PC-9 (cell line): ENCODE measurements around the gene GPHA2. TPM values are rescaled to one million over a fixed set of nuclear protein-coding genes. Genes with fewer than 3 reads are reported as not detected.

Experiments
- BruUV-seq: library from RNA; stranded (reverse); fragments of 400-500 nt; replicated peaks from 2 replicates; lab custom pipeline; 2021; lab: Mats Ljungman, UMichigan
- CTCF ChIA-PET: fragments of 300-600 bp; sonication (Branson Sonifier 250); formaldehyde crosslinking; loops from one replicate; lab custom pipeline; 2022; ENCODE audit warnings: antibody characterized with exemption; lab: Charles Lee
- POLR2A ChIA-PET: fragments of 300-600 bp; sonication (Branson Sonifier 250); formaldehyde crosslinking; loops from one replicate; lab custom pipeline; 2022; ENCODE audit warnings: antibody characterized with exemption; ENCODE audit not compliant: unreplicated experiment; lab: Charles Lee
- DNase-seq, 2 experiments: peaks; one replicate each; pipeline versions ENCODE4 v3.0.0 to v3.0.0-alpha.2; 2015 to 2022; ENCODE audit warnings: mixed read lengths in 1 of 2
- H2AFZ ChIP-seq: fragments of 200-600 bp; sonication (generic); 2 replicates; pipeline ENCODE4 v1.8.1; 2017; ENCODE audit warnings: antibody characterized with exemption
- H3F3A ChIP-seq: fragments of 200-600 bp; sonication (generic); 2 replicates; pipeline ENCODE4 v1.8.1; 2017; ENCODE audit warnings: antibody characterized with exemption, mild to moderate bottlenecking, low read depth; ENCODE audit not compliant: insufficient read depth
- H3K27ac ChIP-seq: fragments of 200-600 bp; sonication (generic); 2 replicates; pipeline ENCODE4 v1.6.1; 2016; ENCODE audit warnings: mixed run types
- H3K27me3 ChIP-seq: fragments of 200-600 bp; sonication (generic); 2 replicates; pipeline ENCODE4 v1.6.1; 2016; ENCODE audit warnings: low read depth, mixed run types; ENCODE audit not compliant: insufficient read depth
- H3K36me3 ChIP-seq: fragments of 200-600 bp; sonication (generic); 2 replicates; pipeline ENCODE4 v1.6.1; 2016; ENCODE audit warnings: low read depth, mixed run types
- H3K4me1 ChIP-seq: fragments of 200-600 bp; sonication (generic); replicated peaks from 2 replicates; pipeline ENCODE4 v1.6.1; 2016; ENCODE audit warnings: mixed run types; ENCODE audit not compliant: insufficient read depth
- H3K4me2 ChIP-seq: fragments of 200-600 bp; sonication (generic); 2 replicates; pipeline ENCODE4 v1.6.1; 2017; ENCODE audit warnings: mixed run types
- H3K4me3 ChIP-seq: fragments of 200-600 bp; sonication (generic); 2 replicates; pipeline ENCODE4 v1.6.1; 2016; ENCODE audit warnings: mixed run types
- H3K79me2 ChIP-seq: fragments of 200-600 bp; sonication (generic); 2 replicates; pipeline ENCODE4 v1.6.1; 2017; ENCODE audit warnings: low read depth, mixed run types
- H3K9me2 ChIP-seq: fragments of 200-600 bp; sonication (generic); 2 replicates; pipeline ENCODE4 v1.8.1; 2017; ENCODE audit warnings: mild to moderate bottlenecking; ENCODE audit not compliant: insufficient read depth
- H3K9me3 ChIP-seq: fragments of 200-600 bp; sonication (generic); 2 replicates; pipeline ENCODE4 v1.8.1; 2016; ENCODE audit warnings: low read depth; ENCODE audit not compliant: insufficient read depth
- H4K20me1 ChIP-seq: fragments of 200-600 bp; sonication (generic); 2 replicates; pipeline ENCODE4 v1.8.1; 2017; ENCODE audit not compliant: insufficient read depth
- EZH2 ChIP-seq: fragments of 200-600 bp; sonication (generic); IDR thresholded peaks from 2 replicates; pipeline ENCODE4 v1.8.0; 2017; ENCODE audit warnings: antibody characterized with exemption, low read depth
- intact Hi-C: fragments of 100-400 bp; cut with micrococcal nuclease; formaldehyde crosslinking; loops from one replicate; pipeline ENCODE4 v1.10.0; 2022; ENCODE audit not compliant: unreplicated experiment
- total RNA-seq: library from RNA; stranded (reverse); gene quantifications from 2 replicates; pipeline ENCODE4 v1.2.3, GENCODE V29; 2021
- TF ChIP-seq, protein P1 (sequence below): fragments of 200-600 bp; sonication (generic); conservative IDR thresholded peaks from 2 replicates; pipeline ENCODE4 v1.6.1; 2017; ENCODE audit warnings: mixed run types, antibody characterized with exemption, mild to moderate bottlenecking, moderate library complexity

The GPHA2 gene
- total RNA-seq, 1 experiment from 2014 or later: 1.0 TPM

DNA sequence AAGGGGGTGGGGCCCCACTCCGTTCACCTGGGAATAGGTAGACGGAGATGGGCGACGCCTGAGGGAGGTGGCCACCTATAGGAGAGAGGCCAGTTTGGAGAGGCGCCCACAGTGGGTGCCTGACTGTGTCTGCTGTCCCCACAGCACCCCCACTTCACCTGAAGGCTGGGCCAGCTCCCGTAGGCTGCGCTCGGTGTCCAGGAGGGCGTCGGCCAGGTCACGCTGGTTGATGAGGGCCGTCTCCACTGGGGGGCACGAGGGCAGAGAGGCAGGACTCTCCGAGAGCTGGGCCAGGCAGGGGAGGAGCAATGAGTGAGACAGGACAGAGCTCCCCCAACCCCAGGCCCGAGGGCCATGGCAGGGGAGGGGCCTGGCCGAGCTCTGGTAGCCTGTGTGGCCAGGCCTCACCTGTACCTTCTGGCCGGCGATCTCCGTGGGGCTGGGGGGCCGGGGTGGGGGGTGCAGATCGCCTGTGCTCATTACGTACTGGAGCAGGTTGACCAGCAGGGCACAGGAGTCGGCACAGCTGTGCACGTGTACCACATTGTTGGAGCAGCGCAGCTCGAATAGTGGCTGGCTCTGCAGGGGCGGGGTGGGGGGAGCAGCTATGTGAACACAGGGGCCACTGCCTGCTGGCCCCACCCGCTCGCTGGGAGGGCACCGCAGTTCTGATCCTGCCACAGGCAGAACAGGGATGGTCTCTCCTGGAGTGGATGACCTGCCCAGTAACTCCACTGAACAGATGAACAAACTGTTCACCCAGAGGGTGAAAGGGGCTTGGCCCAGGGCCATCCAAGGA is 33.4 kb downstream of the GPHA2 start:
- Histone ChIP-seq H4K20me1 (no peaks in the 10 kb centered on the region; the same call in 1 of the 2 replicates), H3K36me3 (peaks cover 10% of the 10 kb centered on the region; the same call in 1 of the 2 replicates), H3K4me2 (no peak overlapping the region), H3K9me2 (no peaks in the 10 kb centered on the region), H2AFZ (no peak overlapping the region), H3K4me3 (no peak overlapping the region), H3K27ac (no peak overlapping the region), H3K9me3 (no peaks in the 10 kb centered on the region), H3K79me2 (no peaks in the 10 kb centered on the region), H3F3A (peaks cover 6% of the 10 kb centered on the region; the same call in 1 of the 2 replicates), H3K27me3 (no peaks in the 10 kb centered on the region), H3K4me1 (no peaks in the 10 kb centered on the region)
- no peak for DNase-seq
- BruUV-seq: no TSS peak
- intact Hi-C loops: no loop called here
- CTCF ChIA-PET: no interaction called here
- POLR2A ChIA-PET: no interaction called here
- TF ChIP-seq, protein P1, sequence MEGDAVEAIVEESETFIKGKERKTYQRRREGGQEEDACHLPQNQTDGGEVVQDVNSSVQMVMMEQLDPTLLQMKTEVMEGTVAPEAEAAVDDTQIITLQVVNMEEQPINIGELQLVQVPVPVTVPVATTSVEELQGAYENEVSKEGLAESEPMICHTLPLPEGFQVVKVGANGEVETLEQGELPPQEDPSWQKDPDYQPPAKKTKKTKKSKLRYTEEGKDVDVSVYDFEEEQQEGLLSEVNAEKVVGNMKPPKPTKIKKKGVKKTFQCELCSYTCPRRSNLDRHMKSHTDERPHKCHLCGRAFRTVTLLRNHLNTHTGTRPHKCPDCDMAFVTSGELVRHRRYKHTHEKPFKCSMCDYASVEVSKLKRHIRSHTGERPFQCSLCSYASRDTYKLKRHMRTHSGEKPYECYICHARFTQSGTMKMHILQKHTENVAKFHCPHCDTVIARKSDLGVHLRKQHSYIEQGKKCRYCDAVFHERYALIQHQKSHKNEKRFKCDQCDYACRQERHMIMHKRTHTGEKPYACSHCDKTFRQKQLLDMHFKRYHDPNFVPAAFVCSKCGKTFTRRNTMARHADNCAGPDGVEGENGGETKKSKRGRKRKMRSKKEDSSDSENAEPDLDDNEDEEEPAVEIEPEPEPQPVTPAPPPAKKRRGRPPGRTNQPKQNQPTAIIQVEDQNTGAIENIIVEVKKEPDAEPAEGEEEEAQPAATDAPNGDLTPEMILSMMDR: no peak
- TF ChIP-seq EZH2: no peak

DNA sequence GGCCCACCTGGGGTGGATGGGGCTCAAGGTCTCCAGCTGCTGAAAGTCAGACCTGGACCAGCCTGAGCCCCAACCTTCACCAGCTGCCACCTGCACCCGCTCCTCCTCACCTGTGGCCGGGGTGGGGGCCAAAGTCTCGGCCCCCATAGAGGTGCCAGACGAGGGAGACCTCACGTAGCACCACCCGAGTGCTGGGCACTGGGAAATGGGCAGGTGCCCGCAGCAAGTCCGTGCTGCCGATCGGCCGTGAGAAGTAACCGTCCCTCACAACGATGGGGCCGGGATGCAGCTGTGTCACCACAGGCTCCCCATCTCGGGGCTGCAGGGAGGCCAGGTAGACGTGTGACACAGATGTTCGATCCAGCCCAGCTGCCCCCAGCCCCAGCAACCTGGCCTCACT is 34.9 kb downstream of the GPHA2 start:
- CTCF ChIA-PET: no interaction called here
- Histone ChIP-seq H3K36me3 (peaks cover 10% of the 10 kb centered on the region; the same call in 1 of the 2 replicates), H3F3A (peaks cover 12% of the 10 kb centered on the region; the same call in 1 of the 2 replicates), H3K79me2 (no peaks in the 10 kb centered on the region), H3K4me2 (no peak overlapping the region), H2AFZ (no peak overlapping the region), H3K4me3 (no peak overlapping the region), H4K20me1 (peaks cover 4% of the 10 kb centered on the region; the same call in 1 of the 2 replicates), H3K27ac (no peak overlapping the region), H3K4me1 (no peaks in the 10 kb centered on the region), H3K9me2 (no peaks in the 10 kb centered on the region), H3K9me3 (no peaks in the 10 kb centered on the region), H3K27me3 (no peaks in the 10 kb centered on the region)
- DNase-seq: no peak
- intact Hi-C loops: no loop called here
- no peak for TF ChIP-seq EZH2
- TF ChIP-seq, protein P1: no peak
- POLR2A ChIA-PET: no interaction called here
- no TSS peak for BruUV-seq

DNA sequence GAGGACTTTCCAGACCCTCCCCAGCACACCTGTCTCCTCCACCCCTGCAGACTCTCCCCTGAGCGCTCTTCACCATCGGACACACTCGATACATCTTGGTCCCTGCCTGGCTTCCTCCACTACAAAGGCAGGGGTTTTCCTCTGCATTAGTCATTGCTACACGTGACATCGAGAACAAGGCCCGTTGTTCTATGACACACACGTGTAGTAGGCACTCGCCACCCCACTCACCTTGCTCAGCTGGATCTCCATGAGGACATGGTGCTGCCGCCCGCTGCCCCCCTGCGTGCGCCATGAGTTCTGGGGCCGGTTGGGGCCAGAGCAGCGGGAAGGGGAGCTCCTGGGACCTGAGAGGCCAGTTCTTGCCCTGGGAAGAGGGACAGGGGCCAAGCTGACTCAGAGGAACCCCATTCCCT is 35.4 kb downstream of the GPHA2 start:
- BruUV-seq: no TSS peak
- H3K4me3 ChIP-seq: no peak overlapping the region
- H3K4me1 ChIP-seq: no peaks in the 10 kb centered on the region
- H3K4me2 ChIP-seq: no peak overlapping the region
- H2AFZ ChIP-seq: no peak overlapping the region
- DNase-seq: no peak
- H3K9me2 ChIP-seq: no peaks in the 10 kb centered on the region
- ChIA-PET CTCF (no interaction called here), POLR2A (no interaction called here)
- peaks cover 6% of the 10 kb centered on the region; the same call in 1 of the 2 replicates for H3K36me3 ChIP-seq
- H3K9me3 ChIP-seq: no peaks in the 10 kb centered on the region
- TF ChIP-seq EZH2: no peak
- TF ChIP-seq, protein P1: no peak
- H3K27ac ChIP-seq: no peak overlapping the region
- no peaks in the 10 kb centered on the region for H3K27me3 ChIP-seq
- H3F3A ChIP-seq: peaks cover 12% of the 10 kb centered on the region; the same call in 1 of the 2 replicates
- peaks cover 4% of the 10 kb centered on the region; the same call in 1 of the 2 replicates for H4K20me1 ChIP-seq
- intact Hi-C loops: no loop called here
- H3K79me2 ChIP-seq: no peaks in the 10 kb centered on the region
